22Rv1 (cell line): Measurements from ENCODE around the gene PKHD1.

ENCODE experiments used
- ZFX ChIP-seq: fragments of 450-650 bp; IDR thresholded peaks from 2 replicates; pipeline ENCODE4 v1.6.1; 2017; ENCODE audit warnings: antibody characterized with exemption, borderline replicate concordance
- TF ChIP-seq, protein P1 (sequence below): fragments of 450-650 bp; IDR thresholded peaks from 2 replicates; pipeline ENCODE4 v1.5.1; 2017; ENCODE audit warnings: mild to moderate bottlenecking

DNA sequence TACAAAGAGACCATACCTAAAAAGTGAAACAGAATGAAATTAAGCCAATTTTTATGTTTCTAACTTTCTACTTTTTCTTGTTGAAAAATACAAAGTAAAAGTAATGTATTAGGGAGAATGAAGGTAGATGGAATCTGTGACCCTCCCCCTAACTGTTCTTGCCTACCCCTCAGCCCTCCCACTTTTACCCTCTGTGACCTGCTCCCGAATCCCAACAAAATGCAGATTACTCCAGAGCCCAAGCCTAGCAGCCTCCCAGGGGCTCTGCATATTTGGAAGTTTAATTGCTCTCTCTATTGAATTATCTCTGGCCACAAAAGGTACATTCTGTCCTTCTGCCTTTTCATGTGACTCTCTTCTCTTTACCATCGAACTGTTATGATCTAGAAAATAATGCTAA lies 201.5 kb downstream of the PKHD1 start:
- TF ChIP-seq, protein P1, sequence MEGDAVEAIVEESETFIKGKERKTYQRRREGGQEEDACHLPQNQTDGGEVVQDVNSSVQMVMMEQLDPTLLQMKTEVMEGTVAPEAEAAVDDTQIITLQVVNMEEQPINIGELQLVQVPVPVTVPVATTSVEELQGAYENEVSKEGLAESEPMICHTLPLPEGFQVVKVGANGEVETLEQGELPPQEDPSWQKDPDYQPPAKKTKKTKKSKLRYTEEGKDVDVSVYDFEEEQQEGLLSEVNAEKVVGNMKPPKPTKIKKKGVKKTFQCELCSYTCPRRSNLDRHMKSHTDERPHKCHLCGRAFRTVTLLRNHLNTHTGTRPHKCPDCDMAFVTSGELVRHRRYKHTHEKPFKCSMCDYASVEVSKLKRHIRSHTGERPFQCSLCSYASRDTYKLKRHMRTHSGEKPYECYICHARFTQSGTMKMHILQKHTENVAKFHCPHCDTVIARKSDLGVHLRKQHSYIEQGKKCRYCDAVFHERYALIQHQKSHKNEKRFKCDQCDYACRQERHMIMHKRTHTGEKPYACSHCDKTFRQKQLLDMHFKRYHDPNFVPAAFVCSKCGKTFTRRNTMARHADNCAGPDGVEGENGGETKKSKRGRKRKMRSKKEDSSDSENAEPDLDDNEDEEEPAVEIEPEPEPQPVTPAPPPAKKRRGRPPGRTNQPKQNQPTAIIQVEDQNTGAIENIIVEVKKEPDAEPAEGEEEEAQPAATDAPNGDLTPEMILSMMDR, result no peak
- TF ChIP-seq ZFX, result no peak
